Endothelial cell (in vitro differentiated cells): ENCODE results near the gene GIMAP6. TPM values are rescaled to one million over a fixed set of nuclear protein-coding genes. Genes with fewer than 3 reads are reported as not detected.
"Not testable (repeated sequence)": the region's sequence is repeated elsewhere in the genome, so short reads cannot be mapped to it uniquely, and the experiment has no call there.

Source experiments
- DNase-seq: peaks from one replicate; pipeline ENCODE4 v3.0.0; 2021; ENCODE audit warnings: low spot score
- H3K27ac Mint-ChIP-seq: one replicate; pipeline ENCODE4 v1.8.0; 2021; ENCODE audit warnings: mixed read lengths, inconsistent platforms; ENCODE audit not compliant: unreplicated experiment
- H3K27me3 Mint-ChIP-seq: one replicate; pipeline ENCODE4 v1.8.0; 2021; ENCODE audit warnings: mild to moderate bottlenecking, moderate library complexity, mixed read lengths, inconsistent platforms; ENCODE audit not compliant: unreplicated experiment
- H3K36me3 Mint-ChIP-seq: one replicate; pipeline ENCODE4 v1.8.0; 2021; ENCODE audit warnings: mild to moderate bottlenecking, low read depth, mixed read lengths, inconsistent platforms; ENCODE audit not compliant: unreplicated experiment
- H3K4me1 Mint-ChIP-seq: one replicate; pipeline ENCODE4 v1.8.0; 2021; ENCODE audit warnings: mild to moderate bottlenecking, mixed read lengths, inconsistent platforms; ENCODE audit not compliant: unreplicated experiment
- H3K4me3 Mint-ChIP-seq: one replicate; pipeline ENCODE4 v1.8.0; 2021; ENCODE audit warnings: mild to moderate bottlenecking, mixed read lengths, inconsistent platforms; ENCODE audit not compliant: unreplicated experiment
- H3K9me3 Mint-ChIP-seq: one replicate; pipeline ENCODE4 v1.8.0; 2021; ENCODE audit warnings: mixed read lengths, inconsistent platforms; ENCODE audit not compliant: unreplicated experiment
- total RNA-seq: library from RNA; stranded (reverse); fragmentation: NEBNext Ultra II Directional; extraction: Animal tissue kit (Norgen Biotek cat#: 25700); gene quantifications from one replicate; pipeline ENCODE4 v1.2.1, GENCODE V29; 2021; ENCODE audit not compliant: unreplicated experiment
- TF ChIP-seq, protein P1 (sequence below): fragments of 200-600 bp; sonication (generic); IDR thresholded peaks from one replicate; pipeline ENCODE4 v1.5.0; 2021; ENCODE audit warnings: antibody characterized with exemption; ENCODE audit not compliant: unreplicated experiment

Gene GIMAP6
- total RNA-seq, 1 donor from 2014 or later, result 47.7 TPM

- no peaks in the 10 kb centered on the region for H3K4me1 Mint-ChIP-seq
- H3K27ac Mint-ChIP-seq, result no peak overlapping the region
- no peak overlapping the region for H3K4me3 Mint-ChIP-seq
- H3K36me3 Mint-ChIP-seq, result peaks cover 5% of the 10 kb centered on the region
- TF ChIP-seq, protein P1, sequence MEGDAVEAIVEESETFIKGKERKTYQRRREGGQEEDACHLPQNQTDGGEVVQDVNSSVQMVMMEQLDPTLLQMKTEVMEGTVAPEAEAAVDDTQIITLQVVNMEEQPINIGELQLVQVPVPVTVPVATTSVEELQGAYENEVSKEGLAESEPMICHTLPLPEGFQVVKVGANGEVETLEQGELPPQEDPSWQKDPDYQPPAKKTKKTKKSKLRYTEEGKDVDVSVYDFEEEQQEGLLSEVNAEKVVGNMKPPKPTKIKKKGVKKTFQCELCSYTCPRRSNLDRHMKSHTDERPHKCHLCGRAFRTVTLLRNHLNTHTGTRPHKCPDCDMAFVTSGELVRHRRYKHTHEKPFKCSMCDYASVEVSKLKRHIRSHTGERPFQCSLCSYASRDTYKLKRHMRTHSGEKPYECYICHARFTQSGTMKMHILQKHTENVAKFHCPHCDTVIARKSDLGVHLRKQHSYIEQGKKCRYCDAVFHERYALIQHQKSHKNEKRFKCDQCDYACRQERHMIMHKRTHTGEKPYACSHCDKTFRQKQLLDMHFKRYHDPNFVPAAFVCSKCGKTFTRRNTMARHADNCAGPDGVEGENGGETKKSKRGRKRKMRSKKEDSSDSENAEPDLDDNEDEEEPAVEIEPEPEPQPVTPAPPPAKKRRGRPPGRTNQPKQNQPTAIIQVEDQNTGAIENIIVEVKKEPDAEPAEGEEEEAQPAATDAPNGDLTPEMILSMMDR, result no peak
- H3K27me3 Mint-ChIP-seq, result no peaks in the 10 kb centered on the region
- H3K9me3 Mint-ChIP-seq, result no peaks in the 10 kb centered on the region
- no peak for DNase-seq
Observed at GRCh38 chr7:150613880-150614279, 18.3 kb downstream of the GIMAP6 start.

DNA sequence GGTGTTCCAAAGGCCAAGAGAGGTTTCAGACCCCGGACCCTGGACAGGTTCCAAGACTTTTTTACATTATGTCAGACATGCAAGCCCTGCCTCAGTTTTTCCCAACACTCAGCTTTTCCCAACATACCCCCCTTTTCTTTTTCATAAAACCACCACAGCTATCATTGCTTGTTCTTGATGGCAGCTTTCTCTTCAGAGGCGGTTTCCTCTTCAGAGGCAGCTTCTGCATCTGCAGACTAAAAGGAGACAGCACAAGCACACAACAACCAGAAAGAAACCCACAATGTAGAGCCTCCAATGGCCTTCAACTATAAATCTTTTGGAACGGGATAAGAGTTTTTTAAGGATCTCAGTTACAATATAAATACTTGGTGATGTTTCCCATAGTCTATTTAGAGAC is 19.3 kb downstream of the GIMAP6 start:
- TF ChIP-seq, protein P1, result no peak
- Mint-ChIP-seq H3K4me1 (no peaks in the 10 kb centered on the region), H3K27ac (no peak overlapping the region), H3K27me3 (no peaks in the 10 kb centered on the region), H3K9me3 (no peaks in the 10 kb centered on the region), H3K36me3 (peaks cover 5% of the 10 kb centered on the region), H3K4me3 (no peak overlapping the region)
- DNase-seq, result no peak

DNA sequence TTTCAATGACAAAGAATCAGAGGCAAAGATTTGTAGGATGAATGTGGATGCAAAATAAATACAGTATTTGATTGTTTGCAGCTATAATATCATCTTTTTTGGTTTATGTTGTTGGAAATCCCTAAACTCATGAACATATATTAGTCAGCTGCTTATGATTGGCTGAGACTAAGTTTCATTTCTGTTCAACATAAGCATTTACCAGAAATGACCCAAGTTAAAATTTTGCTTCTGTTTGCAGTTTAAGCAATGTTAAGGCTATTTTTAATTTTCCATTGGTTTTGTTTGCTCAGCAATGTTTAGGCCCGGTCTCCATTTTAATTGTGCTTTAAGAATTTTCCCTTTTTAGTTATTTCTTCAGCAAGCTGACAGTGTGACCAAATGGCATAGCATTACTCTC is 22.0 kb downstream of the GIMAP6 start:
- Mint-ChIP-seq H3K36me3 (peaks cover 12% of the 10 kb centered on the region), H3K4me3 (no peak overlapping the region), H3K9me3 (peaks cover 8% of the 10 kb centered on the region), H3K27ac (no peak overlapping the region), H3K4me1 (no peaks in the 10 kb centered on the region), H3K27me3 (peaks cover 2% of the 10 kb centered on the region)
- no peak for DNase-seq
- TF ChIP-seq, protein P1, result no peak

DNA sequence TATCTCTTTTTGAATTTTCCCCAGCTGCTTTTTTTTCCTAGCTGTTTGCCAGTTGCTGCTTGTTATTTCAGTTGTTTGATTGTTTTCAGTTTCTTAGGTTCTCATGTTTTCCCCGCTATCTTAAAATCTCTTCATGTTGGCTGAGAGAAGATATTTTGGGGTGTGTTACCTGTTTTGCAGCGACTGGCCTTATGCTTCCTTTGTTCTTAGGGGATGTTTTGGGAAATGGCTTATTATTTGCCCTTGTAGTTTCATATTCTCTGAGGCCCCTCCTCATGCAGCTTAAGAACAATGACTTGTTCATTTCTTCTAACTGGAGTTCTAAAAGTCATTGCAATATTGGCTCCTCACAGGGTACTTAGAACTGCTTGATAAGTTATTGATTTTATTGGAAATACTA is 28.6 kb downstream of the GIMAP6 start:
- H3K9me3 Mint-ChIP-seq, result peaks cover 15% of the 10 kb centered on the region

DNA sequence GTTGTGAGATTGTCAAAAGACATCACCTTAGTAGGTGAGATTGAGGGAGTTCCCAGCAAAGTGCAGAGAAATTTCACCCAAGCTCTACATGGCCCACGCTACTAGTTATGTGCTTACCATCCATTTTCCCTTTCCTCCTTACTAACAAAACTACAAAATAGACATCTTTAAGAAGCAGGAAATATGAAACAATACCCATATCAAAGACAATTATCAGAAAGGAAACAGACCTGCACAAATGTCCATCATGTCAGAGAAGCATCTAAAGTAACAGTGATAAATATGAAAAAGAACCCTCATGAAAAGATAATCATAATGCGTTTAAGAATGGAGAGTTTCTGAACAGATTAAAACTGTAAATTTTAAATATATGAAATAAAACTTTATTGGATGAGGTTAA is 36.8 kb downstream of the GIMAP6 start:
- TF ChIP-seq, protein P1, result no peak
- Mint-ChIP-seq H3K27ac (peak overlapping the region; percentile 79), H3K4me3 (peak overlapping the region; percentile 18), H3K4me1 (peaks cover 23% of the 10 kb centered on the region), H3K9me3 (peaks cover 52% of the 10 kb centered on the region), H3K27me3 (peaks cover 13% of the 10 kb centered on the region), H3K36me3 (peaks cover 53% of the 10 kb centered on the region)
- no peak for DNase-seq

More for the DNA sequence above, 28.6 kb downstream of the GIMAP6 start:
- H3K27me3 Mint-ChIP-seq, DNase-seq, H3K27ac Mint-ChIP-seq, H3K4me1 Mint-ChIP-seq, H3K4me3 Mint-ChIP-seq: not testable (repeated sequence)
- H3K36me3 Mint-ChIP-seq, result peaks cover 22% of the 10 kb centered on the region

- TF ChIP-seq, protein P1, result no peak
- DNase-seq, result no peak
- Mint-ChIP-seq H3K4me1 (peaks cover 24% of the 10 kb centered on the region), H3K36me3 (peaks cover 50% of the 10 kb centered on the region), H3K27me3 (peaks cover 13% of the 10 kb centered on the region), H3K4me3 (peak overlapping the region; percentile 18), H3K27ac (no peak overlapping the region), H3K9me3 (peaks cover 52% of the 10 kb centered on the region)
Observed at GRCh38 chr7:150594805-150595204, 37.4 kb downstream of the GIMAP6 start.
